ENCODE measurements around the gene WWC2. TPM values are rescaled to one million over a fixed set of nuclear protein-coding genes. Genes with fewer than 3 reads are reported as not detected.

WWC2 gene
- total RNA-seq, 1 donor from 2014 or later = 24.6 TPM

DNA sequence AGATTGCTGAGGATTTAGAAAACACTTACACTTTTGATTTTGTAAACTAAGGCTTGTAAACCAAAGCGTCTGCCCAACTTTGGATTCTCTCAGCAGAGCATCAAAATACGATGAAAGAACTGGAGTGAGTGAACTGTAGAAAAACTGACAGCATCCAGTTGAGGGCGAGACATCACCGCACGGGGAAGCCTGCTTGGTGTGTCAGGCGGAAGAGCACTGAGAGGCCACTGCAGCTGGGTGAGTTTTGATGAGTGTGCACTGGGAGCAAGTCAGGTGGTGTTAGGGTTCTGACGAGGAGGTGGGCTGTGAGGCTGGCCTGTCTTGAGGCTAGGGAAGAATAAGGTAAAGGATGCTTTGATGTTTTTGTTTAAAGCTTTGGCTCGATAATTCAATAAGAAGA, 270.0 kb downstream of the WWC2 start:
- Mint-ChIP-seq H3K27ac (ENCODE audit: unreplicated experiment) (no peak overlapping the region), H3K4me3 (no peak overlapping the region), H3K27me3 (ENCODE audit: low read depth) (no peaks in the 10 kb centered on the region), H3K36me3 (ENCODE audit: low read depth) (no peaks in the 10 kb centered on the region), H3K4me1 (peaks cover 19% of the 10 kb centered on the region), H3K9me3 (peaks cover 9% of the 10 kb centered on the region)
- DNase-seq (ENCODE audit: low read depth, low spot score) = no peak
- TF ChIP-seq, protein P1, sequence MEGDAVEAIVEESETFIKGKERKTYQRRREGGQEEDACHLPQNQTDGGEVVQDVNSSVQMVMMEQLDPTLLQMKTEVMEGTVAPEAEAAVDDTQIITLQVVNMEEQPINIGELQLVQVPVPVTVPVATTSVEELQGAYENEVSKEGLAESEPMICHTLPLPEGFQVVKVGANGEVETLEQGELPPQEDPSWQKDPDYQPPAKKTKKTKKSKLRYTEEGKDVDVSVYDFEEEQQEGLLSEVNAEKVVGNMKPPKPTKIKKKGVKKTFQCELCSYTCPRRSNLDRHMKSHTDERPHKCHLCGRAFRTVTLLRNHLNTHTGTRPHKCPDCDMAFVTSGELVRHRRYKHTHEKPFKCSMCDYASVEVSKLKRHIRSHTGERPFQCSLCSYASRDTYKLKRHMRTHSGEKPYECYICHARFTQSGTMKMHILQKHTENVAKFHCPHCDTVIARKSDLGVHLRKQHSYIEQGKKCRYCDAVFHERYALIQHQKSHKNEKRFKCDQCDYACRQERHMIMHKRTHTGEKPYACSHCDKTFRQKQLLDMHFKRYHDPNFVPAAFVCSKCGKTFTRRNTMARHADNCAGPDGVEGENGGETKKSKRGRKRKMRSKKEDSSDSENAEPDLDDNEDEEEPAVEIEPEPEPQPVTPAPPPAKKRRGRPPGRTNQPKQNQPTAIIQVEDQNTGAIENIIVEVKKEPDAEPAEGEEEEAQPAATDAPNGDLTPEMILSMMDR (conservative IDR thresholded peaks at IDR 0.05) = no peak

Other genes starting within 250 kb of the WWC2 start
- gene DCTD, start 181.9 kb upstream of the WWC2 start, total RNA-seq = 120 and 122 TPM in 2 replicates
- gene CLDN22, start 221.0 kb downstream of the WWC2 start, total RNA-seq = not detected in 2 replicates
- gene CLDN24, start 223.2 kb downstream of the WWC2 start, total RNA-seq = not detected in 2 replicates

All from neural crest cell (in vitro differentiated cells).